LoVo (cell line): Measurements from ENCODE around the gene MAPKAP1.

Source experiments
- DNase-seq: peaks from one replicate; pipeline ENCODE4 v3.0.0-alpha.2; 2016; ENCODE audit warnings: low spot score

Gene MAPKAP1

DNA sequence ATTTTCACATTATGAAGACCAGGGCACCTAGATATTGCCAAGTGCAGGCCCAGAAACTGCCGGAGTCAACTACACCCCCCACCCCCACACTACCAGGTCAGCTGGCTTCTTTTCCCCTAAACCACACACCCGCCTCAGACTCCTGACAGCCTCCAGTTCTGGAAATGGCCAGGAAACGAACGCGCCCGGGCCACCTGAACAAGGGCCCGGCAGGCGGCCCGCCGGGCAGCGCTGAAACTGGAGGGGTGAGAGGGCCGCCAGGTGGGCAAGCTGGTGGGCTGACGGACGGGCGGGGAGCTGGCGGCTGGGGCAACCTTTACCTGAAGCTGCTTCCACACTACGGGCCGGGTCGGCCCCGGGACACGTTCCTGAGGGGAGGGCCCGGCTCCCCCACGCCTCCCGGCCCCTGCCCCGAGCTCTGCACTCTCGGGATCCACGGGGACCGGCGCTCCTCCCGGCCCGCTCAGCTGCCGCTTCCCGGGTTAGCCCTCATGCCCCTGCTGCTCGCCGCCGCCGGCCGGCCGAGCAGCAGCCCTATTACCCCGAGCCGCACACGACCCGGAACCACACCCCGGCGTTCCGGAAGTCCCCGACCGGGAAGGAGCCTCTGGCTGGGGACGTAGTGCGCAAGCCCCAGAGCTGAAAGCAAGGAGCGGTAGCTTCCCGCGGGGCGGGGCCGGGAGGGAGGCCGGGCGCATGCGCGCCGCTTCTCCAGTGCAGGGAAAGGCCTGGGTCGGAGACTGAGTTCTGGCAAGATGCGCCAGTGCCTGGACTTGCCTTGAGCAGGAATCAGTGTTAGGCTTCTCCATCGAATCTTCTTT, at the start of gene MAPKAP1:
Gene MAPKAP1, minus strand, starts transcription at position 558 of the 821 bp plus-strand sequence. CDS start 34,634 bp downstream, outside the sequence.
- DNase-seq, result peak; percentile 95

DNA sequence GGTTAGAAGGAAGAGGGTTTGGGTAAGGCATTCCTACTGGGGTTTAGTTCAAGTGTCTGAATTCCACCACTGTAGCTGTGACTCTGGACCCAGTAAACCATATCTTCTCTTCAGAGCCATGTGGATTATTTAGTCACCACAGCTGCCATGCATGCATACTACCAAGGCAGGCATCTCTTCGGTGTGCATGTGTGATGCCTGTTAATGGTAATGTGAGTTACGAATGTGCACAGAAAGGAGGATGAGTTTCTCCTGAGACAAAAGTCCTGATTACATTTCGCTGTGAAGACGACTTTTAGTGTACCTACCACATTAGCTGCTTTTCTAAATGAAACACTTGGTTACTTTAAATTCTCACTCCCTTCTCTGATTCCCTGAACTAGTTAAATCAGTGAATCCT, 49.5 kb upstream of the MAPKAP1 start:
- no peak for DNase-seq

DNA sequence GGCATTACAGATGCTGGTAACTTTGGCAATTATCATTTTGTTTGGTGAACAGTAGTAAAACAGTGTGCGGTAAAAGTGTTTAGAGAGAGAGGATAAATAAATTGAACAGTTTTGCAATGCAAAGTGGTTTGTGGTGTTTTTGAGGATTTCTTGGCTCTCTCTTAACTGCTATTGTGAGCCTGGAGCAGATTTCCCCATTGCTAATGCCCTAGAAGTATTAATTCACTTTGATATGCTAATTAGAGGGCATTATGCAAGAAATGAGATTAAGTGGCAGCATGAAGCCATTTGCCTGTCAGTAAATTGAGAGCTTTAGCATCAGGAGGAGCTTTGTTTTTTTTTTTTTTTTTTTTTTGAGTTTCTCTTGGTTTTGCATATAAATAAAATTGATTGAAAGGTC, 48.3 kb upstream of the MAPKAP1 start:
- no peak for DNase-seq

DNA sequence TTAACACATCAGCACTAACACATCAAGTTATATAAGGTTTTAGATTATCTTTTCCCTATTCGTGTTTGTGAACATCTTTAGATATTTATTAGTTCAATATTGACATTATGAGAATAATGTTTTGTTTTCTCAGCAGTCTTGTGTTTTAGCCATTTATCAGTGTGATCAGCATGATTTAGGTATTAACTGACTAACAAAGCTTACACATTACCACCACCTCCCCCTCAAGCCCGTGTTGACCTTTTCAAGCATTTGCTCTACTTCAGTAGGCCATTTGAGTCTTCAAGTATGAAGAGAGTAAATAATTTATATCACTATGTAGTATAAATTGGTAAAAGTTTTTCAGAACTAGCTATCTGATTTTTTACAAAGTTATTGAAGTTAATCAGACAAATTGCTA, 47.1 kb upstream of the MAPKAP1 start:
- no peak for DNase-seq

DNA sequence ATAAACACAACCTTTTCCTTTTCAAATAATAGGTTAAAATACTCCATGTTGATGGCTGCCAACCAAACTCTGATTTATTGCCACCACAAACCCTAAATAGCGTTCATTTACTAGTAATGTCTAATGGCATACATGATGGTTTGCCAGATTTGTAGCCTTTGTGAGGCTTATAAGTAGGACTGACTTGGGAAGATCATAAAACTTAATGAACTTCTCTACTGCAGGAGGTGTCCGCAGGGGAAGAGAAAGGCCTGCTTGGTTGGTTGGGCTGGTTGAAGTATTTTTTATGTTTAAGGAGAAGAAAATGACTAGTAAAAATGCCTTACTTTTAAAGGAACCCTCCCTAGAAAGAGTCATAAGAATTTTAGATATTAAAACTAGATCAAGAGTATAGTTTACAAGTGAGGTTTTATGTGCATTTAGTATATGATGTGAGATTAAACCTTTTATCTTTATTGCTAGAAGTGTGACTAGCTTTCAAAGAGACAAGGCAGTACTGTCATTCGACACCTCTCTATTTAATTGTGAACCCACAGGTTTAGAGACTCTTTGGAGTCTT, 45.1 kb upstream of the MAPKAP1 start:
- DNase-seq, result no peak

DNA sequence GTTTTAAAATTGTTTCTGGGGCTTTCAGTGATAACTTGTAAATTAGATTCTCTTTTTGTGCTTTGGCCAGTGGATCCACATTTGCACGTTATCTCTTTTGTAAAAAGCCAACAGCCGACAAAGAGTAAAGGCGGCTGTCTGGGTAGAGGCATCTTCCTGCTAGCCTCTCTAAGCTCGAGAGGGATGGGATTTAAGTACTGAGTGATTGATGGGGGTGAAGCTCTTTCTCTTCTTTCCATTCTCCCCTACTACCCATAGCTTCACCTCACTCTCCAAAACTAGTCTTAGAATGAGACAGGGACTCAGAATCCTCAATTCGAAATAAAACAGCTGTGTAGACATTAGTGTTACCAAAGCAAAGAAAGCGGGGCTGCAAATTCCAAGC, 43.6 kb upstream of the MAPKAP1 start:
- no peak for DNase-seq

DNA sequence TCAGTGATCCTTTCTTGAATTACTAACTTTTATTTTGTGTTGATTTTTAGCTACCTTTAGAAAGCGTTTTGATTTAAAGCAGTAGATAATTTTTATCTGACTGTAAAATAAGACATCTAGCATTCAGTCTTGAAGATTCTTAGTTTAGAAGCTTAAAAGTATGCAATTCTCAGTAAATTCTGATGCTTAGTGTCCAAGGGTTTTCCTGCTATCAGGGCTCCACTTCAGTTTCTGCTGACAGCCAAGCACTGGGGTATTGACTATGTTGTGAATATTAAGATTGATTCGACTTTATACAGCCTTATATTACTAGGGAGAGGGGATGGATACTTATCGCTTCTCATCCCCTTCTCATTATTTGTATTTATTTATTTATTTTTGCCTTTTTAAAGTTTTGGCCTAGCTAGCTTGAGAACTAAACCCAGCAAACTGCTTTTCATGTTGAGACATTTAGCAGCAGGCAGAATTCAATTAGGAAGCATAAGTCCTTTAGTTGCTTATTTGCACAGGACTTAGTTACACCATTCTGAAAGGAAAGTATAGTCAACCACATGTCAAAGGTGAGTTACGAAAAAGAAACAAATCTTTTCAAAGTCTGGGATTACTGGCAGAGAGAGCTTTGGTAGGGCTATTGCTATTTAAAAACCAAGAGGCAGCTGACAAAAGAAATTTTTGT, 43.1 kb upstream of the MAPKAP1 start:
- no peak for DNase-seq

DNA sequence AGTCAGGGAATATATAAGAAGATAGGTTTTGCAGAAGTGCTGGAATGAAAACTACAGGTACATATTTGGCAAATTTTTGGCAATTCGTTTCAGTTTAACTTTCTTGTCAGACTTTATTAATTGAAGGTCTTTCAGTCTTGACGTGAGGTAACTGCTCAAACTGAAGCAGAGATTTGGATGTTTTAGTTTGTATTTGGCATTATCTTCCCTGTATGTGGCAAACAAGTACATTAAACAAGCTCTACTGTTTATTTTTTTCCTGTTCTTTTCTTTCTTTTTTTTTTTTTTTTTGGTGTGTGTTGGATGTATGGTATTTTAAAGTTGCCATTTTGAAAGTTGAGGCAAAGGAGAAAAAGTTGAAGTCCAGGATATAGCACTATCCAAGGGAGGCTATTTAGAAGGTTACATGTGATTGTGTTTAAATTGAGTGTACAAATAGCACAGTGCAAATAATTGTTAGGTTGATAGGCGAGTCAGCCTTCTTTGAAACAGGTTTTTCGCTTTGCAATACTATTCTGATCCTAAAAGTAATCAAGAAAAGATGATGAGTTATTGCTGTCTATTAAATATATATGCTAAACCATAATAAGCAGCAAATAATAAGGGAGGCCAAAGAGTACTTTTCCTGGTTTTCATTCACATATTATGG, 42.4 kb upstream of the MAPKAP1 start:
- no peak for DNase-seq

DNA sequence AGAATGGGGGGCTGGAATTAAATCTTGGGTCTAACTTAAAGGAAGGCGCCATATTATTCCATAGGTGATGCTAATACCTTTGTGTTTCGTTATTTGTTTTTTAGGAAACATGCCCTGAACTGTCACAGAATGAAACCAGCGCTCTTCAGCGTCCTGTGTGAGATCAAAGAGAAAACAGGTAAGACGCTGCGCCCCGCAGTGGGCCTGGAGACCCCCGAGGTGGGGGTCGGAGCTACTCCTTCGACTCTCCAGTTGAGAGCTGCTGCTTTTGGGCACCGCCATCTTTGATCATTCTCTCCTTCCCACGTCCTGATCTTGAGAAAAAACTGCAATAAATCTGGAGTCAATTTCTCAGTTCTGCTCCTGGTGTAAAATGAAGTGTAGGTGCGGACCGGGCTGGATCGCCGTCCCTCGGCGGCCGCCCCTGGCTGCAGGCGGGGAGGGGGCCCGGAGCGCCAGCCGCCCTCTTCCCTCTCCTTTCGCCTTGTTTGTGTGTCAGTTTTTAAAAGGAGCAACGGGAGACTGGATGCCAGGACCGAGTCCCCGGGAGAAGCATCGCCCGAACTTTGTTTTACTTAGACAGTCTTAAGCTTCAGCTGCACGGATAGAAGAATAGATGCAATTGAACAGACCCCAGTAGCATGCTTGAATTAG, 41.6 kb upstream of the MAPKAP1 start:
- DNase-seq, result no peak

DNA sequence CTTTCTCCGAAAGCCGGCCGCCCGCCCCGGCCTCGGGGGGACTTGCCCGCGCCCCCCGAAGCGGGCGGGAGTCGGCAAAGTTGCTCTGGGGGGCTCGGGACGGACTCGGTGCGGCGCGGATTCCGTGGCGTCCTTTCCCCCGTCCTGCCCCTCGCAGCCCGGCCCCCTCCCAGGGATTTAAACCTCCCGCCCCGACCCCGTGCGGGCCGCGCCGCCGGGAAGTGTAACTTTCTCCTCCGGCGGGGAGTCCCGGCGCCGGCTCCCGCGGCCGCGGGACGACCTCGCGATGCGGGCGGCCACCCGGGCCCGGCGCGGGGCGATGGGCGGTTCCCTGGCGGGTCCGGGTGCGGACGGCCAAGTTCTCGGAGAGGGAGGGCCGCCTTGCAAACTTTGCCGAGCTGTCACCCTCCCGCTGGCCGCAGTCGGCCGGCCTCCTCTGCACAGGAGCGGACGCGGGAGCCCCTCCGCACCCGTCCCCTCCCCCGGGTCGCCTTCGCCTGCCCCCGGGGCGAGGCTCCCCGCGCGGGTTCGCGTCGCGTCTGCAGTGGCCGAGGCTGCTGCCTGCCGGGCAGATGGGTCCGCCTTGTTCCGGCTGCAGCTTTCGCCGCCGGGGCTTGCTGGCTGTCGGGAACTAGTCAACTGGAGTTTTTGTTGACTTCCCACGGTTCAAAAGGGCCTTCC, 40.9 kb upstream of the MAPKAP1 start:
- no peak for DNase-seq

DNA sequence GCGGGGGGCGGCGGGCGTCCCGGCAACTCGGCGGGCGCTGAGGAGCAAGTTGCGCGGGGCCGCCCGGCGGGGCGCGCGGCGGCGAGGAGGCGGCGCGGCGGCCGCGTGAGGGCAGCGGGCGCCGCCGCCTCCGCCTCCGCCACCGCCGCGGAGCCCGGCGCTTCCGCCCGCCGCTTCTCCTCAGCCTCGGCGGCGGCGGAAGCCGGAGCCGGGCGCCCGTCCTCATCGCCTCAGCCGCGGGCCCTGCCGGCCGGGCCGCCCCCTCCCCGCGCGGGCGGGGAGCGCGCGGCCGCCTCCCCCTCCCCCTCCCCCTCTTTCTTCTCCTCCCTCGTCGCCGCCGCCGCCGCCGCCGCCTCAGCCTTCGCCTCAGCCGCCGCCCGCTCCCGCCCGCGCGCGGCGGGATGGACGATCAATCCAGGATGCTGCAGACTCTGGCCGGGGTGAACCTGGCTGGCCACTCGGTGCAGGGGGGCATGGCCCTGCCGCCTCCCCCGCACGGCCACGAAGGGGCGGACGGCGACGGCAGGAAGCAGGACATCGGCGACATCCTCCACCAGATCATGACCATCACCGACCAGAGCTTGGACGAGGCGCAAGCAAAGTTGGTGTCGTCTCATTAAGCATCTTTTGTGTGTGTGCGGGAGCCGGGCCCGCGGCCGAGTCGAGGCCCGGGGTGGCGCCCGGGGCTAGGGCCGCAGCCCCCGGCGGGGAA, 40.2 kb upstream of the MAPKAP1 start, which contains the start of gene PBX3:
Gene PBX3, plus strand, starts transcription at position 321 of the 712 bp plus-strand sequence.
- peak; percentile 42 for DNase-seq

DNA sequence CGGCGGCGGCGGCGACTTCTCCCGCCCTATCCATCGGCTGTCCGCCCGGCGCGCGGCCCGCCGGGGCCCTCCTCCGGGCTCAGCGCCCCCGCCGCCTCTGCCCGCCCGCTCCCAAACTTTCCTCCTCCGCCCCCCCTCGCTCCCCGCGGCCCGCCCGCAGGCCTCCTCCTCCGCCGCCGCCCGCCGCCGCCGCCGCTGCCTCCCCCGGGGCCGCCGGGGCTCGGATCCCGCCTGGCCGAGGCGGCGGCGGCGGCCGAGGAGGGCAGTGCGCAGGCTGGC, 39.7 kb upstream of the MAPKAP1 start:
- DNase-seq, result no peak

DNA sequence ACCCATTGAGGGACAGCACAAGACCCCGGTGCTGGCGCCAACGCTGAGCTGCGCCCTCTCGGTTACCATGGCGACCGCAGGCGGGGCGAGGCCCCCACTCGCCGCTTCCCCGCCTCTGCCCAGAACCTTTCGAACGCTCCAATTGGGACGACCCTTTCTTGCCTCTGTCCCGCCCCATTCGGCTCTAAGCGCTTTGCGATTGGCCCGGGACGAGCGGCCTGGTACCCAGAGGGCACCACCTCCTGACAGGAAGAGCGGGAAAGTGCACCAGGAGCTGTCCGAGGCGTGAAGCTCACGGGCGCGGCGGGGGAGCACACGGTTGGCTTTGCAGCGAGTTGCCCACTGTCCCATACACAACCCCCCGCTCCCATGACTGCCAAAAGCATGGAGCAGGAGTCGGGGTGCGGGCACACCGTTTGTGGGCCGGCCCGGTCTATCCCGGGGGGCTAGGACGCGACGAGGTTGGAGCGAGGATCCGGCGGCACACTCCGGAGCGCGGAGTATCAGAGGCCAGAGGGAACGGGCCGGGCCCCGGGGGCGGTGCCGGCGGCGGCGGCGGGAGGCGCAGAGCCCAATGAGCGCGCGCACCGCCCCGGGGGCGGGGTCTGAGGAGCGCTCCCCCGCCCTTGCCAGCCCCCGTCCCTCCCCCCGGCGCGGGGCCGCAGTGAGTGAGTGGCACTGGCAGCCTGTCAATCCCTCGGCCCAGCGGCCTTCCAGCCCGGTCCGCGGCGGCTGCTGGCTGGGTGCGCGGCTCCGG, 39.2 kb upstream of the MAPKAP1 start:
- peak; percentile 93 for DNase-seq

DNA sequence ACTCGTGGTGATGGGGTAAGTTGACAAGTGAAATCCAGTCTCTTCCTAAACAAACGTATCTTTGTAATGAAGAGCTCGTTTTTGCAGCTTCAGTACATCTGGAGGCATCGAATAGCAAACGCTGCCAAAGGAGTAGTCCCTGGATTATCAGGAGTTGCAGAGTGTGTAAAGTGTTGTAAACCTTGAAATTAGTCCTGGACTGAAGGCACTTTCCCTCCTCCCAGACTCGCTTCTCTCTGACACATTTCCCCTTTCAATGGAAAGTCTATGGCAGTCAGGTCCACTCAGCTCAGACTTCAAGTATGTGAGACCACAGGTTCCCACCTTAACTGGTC, 38.6 kb upstream of the MAPKAP1 start:
- no peak for DNase-seq

DNA sequence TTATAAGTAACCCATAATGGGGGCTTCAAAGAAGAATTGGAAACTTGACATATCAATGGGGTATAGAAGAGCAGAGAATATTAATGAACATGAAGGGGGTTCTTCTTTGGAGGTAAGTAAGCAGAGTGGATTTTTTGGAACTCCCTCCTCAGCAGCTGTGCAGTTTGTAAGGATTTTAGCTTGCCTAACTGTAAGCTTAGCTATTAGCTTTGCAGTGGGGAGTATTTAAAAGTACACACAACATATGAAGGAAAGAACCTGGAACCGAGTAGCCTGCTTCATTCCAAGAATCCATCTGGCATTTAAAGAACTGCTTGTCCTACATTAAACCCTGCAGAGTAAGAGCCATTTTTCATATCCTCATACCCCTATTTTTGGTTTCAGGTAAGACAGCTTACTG, 38.0 kb upstream of the MAPKAP1 start:
- no peak for DNase-seq

DNA sequence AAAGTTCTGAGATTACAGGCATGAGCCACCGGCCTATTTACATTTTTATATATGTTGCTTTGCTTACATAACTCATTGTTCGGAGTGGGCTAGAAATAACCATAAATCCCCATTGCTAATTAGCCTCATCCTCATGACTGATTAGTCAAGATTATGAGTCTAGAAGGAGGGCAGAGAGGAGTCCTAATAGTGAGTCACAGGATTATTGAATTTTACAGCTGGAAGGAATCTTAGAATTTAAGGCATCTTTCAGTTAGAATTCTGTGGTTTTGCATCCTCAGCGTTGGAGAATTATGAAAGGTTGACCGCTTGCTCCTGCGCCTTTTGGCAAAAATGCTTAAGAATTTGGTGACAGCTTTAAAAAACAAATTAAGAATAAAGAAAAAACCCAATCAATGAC, 37.6 kb upstream of the MAPKAP1 start:
- DNase-seq, result no peak

DNA sequence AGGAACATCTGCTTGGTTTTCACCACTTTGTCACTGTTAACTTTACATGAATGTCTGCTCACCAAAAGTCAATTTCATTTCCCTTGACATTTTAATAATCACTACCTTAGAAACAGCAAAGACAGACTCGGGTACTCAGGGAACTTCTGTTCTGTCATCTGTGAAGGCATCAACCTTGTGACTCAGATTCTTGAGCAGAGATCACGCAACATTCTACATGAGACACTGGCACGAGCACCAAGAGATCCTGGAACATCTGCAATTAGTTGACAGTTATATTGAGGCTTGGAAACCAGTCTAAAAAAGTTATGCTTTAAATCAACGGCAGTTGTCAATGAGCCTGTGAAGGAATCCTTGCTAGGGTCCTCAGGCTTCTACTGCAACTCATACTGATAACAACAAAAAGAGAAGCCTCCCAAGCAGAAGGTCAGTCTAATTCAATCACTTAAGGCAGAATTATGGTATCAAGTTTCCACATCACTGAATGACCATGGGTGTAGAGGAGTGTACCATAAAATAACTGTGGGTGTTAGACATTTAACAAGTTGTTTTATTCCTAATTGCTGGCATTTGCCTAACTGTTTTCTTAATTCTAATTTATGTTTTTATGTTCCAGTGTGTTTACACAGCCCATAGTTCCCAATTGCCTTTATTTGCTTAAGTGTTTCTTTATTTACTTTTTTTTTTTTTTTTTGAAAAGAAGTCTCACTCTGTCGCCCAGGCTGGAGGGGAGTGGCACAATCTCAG, 36.8 kb upstream of the MAPKAP1 start:
- no peak for DNase-seq

DNA sequence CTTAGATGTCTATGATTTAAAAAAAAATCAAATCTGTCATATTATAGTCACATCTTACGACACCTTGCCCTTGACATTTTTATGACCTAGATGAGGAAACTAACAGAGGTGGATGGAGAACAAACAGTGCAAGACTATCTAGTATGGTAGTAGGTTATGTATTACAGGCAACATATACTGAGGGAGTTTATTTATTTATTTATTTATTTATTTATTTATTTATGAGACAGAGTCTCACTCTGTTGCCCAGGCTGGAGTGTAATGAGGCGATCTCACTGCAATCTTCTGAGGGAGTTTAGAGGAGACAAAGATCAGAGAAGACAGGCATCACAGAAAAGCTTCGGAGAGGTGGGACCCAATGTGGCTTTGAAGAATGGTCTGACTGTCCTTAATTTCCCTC, 35.6 kb upstream of the MAPKAP1 start:
- no peak for DNase-seq

DNA sequence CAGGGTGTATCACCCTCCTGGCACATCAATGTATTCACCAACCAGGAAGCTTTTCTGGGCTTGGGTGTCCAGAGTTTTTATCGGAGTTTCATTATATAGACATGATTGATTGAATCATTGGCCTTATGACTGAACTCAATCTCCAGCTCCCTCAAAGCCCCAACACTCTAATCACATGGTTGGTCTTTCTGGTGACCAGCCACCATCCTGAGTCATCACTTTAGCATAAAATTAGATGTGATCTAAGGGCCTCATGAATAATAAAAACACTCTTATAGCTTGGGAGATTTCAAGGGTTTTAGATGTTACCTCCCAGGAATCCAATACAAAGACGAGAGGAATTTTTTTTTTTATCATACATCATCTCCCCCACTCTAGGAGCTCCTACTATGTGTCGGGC, 32.4 kb upstream of the MAPKAP1 start:
- no peak for DNase-seq

DNA sequence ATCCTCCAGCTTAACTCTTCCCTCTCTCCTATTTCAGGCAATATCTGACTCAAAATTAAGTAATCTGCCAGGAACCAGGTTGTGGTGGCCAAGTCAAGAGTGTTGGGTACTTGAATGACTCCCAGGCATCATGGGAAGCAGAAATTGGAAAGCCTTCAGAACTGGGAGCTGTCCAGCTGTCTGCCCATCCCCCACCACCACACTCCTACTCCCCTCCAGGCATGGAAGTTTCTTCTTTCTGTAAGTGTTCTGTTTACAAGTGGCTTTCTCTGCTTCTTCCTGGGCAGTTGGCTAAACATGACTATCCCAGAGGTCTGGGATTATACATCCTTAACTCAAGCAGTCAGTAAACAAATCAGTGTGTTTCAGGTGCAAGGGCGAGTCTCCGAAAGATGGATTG, 25.6 kb upstream of the MAPKAP1 start:
- DNase-seq, result no peak
